Measurements from ENCODE around the gene HECTD1.

- no peak for TF ChIP-seq CTCF (IDR thresholded peaks at IDR 0.05)
- no peak for TF ChIP-seq EZH2phosphoT487 (IDR thresholded peaks at IDR 0.05)
- no peak for TF ChIP-seq EZH2 (IDR thresholded peaks at IDR 0.05)
Observed at GRCh38 chr14:31167032-31167431, 40.6 kb downstream of the HECTD1 start.

All from neural progenitor cell (in vitro differentiated cells).